ENCODE measurements around the gene NUP37.

Gene NUP37

DNA sequence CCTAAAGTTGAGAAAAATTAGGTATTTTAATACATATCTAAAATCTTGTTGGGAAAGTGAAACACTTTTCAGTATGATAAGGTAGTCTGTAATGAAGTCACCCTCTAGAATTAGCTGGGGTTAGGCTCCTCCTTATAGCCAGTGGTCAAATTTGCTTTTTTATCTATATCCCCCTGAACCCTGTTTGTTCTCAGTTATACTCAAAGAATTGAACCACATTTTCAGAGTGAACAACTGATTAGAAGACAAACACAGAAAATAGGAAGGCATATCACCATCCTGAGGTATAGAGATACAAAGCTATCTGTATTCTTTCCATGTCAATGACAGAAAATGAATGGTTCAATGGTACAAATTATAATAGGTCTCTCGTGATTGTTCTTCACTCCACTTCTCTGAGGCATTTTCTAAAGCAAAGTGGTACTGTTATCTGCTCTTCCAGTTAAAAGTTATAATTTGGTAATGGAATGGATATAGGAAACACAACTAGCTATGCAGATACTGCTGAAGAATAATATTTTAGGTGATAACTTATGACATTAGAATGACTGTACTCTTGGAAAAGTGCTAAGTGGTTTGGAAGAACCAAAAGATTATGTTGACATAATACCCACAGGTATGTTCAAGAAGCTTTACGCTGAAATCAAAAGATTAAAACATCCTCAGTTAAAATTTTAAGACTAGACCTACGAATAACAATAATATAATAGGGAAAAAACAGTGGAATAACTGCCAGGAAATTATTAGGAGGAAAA, 85.7 kb downstream of the NUP37 start:
- no peak overlapping the region for H3K27ac ChIP-seq
- DNase-seq (ENCODE audit: low read depth, low spot score) = no peak

DNA sequence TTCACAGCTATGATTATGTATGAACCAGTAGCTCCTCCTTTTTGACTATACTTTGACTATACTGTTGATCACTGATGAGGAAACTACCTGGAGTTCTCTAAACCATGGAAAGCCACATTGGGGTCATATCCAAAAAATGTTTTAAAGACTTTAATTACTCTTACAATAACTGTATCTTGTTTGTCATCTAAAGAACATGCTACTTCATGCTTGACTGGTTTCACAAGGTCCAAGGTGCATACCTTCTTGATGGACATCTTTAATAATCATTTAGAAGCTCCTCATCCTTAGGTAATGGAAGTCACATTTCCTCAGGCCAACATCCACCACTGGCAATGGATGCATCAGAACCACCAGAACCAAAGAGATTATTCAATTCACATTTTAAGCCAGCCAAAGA, 88.1 kb downstream of the NUP37 start:
- no peak overlapping the region for H3K27ac ChIP-seq
- DNase-seq (ENCODE audit: low read depth, low spot score) = no peak

DNA sequence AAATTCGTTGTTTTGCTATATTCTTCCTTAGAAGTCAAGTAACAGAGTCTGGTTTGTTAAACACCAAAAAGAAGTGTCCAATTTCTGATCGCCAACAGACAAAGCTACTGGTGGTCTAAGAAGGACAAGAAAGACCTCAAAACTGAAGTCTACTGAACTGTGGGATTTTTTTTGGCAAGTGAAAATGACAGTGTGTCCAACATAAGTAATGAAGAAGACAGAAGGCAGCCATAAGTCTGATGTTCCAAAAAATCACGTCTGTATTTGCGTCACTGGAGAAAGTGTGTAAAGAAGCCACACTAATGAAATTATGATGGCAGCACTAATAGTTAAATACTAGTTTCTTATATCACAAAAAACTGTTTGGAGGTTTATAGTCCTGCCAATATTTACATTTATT, 90.8 kb downstream of the NUP37 start:
- DNase-seq (ENCODE audit: low read depth, low spot score) = no peak
- H3K27ac ChIP-seq = no peak overlapping the region

DNA sequence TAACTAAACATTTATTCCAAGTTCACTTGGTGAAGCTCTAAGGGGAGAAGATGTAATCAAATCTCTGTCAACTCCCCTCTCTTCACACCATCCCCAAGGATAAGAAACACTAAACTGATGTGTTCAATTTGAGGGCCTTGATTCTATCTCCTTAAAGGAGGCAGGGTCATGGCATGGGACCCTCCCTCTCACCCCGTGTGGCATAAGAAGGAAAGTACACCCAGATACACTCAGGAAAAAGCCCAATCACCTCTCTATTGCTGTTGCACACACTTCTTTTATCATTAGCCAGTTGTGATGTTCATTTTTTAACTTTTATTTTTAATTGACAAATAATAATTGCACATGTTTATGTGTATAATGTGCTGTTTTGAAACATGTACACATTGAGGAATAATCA, 93.2 kb downstream of the NUP37 start:
- DNase-seq (ENCODE audit: low read depth, low spot score) = no peak
- no peak overlapping the region for H3K27ac ChIP-seq

DNA sequence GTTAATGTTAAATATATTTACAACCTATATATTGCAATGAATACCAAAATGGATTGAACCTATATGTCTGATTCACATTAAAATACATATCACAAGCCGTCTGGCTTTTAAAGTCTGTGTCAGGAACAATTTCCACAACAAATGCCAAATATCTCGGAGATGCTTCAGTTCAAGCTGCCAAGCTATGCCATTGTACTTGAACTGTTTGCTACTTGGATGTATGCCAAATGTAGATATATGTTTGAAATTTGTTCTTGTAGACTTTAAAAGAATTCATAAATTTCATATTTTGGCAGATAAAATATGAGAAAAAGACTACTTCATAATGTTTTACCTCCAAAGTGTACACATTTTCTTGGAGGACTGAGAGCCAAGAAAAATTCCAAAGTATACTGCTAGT, 95.1 kb downstream of the NUP37 start:
- no peak for DNase-seq (ENCODE audit: low read depth, low spot score)
- H3K27ac ChIP-seq = no peak overlapping the region

DNA sequence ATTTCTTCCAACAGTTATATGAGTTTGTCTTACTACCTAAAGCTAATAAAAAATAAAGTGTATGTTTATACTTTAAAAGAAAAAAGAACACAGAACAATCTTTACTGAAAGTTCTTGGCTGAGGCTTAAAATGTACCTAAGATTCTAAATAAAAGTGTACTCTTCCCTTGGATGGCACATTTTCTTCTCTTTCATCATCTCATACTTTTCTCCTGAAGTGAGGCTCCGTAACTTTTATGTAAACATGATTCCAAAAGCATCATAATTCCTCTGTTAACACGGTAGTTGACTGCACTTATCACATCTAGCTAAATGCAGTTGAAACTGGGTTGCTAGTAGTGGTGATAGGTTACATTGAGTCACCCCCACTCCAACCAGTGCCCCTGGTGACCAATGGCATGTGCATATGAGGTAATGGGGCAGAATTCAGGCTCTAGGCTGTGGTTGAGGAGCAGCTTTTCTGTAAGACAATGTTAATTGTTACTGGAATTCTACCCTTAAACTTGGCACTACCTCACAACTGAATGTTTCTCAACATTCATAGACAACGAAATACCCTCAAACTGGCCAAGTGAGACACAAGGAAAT, 96.5 kb downstream of the NUP37 start:
- DNase-seq (ENCODE audit: low read depth, low spot score) = no peak
- H3K27ac ChIP-seq = no peak overlapping the region
